GM18508 (cell line): ENCODE results near the gene SLC25A42.
"Not testable (repeated sequence)": the region's sequence is repeated elsewhere in the genome, so short reads cannot be mapped to it uniquely, and the experiment has no call there.

ENCODE experiments used
- ATAC-seq: cut with Tn5 transposase; IDR thresholded peaks from one replicate; pipeline ENCODE4 v1.9.1; 2021; ENCODE audit warnings: moderate number of reproducible peaks; ENCODE audit not compliant: insufficient read depth, unreplicated experiment

The SLC25A42 gene

DNA sequence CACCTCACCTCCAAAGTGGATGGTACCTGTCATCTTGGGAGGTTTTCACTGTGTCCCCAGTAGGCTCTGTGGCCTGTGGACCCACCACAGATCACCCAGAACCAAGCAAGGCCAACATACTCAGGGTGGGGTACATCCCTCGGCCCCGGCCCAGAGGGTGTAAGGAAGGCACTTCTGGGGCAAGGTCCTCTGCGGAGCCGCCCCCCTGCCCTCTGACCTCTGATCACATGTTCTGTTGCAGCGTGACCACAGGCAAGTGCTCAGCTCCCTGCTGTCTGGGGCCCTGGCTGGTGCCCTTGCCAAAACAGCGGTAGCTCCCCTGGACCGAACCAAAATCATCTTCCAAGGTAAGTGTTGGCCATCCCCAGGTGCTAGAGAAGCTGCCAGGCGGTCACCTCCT lies 37.7 kb downstream of the SLC25A42 start:
- no peak for ATAC-seq

- ATAC-seq, result not testable (repeated sequence)
Measured at GRCh38 chr19:19102566-19102965, 38.8 kb downstream of the SLC25A42 start.

GRCh38 chr19:19103167-19103566 lies 39.4 kb downstream of the SLC25A42 start:
- ATAC-seq, result no peak

- no peak for ATAC-seq
Measured at GRCh38 chr19:19105365-19106055, 41.7 kb downstream of the SLC25A42 start.

- ATAC-seq, result no peak
Measured at GRCh38 chr19:19106056-19106551, 42.3 kb downstream of the SLC25A42 start.

- ATAC-seq, result not testable (repeated sequence)
Measured at GRCh38 chr19:19106938-19107337, 43.1 kb downstream of the SLC25A42 start.

DNA sequence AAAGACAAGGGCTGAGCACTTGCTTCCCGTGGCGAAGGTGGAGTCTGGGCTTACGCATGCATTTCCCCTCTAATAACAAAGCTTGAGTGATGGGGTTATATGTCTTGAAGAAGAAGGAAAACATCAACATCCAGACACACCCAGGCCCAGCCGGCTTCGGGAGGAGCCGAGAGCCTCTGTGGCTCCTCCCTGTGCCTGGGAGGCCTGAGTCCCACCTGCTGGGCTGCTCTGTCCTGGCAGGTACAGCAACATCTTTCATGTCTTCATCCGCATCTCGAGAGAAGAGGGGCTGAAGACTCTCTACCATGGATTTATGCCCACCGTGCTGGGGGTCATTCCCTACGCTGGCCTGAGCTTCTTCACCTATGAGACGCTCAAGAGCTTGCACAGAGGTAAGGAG lies 43.9 kb downstream of the SLC25A42 start:
- ATAC-seq, result no peak

DNA sequence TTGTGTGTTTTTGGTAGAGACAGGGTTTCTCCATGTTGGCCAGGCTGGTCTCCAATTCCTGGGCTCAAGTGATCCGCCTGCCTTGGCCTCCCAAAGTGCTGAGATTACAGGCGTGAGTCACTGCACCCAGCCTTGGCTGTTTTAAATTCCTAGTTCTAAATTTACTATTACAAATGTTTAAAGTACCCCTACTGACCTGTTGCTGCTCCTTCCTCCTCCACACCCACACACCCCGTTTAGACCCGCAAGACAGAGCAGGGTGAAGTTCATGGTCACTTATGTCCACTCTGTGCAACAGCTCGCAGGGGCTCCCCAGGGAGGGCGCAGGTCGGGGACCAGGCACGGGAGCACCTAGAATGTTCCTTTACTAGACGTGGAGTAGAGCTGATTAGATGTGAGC lies 45.8 kb downstream of the SLC25A42 start:
- ATAC-seq, result no peak

DNA sequence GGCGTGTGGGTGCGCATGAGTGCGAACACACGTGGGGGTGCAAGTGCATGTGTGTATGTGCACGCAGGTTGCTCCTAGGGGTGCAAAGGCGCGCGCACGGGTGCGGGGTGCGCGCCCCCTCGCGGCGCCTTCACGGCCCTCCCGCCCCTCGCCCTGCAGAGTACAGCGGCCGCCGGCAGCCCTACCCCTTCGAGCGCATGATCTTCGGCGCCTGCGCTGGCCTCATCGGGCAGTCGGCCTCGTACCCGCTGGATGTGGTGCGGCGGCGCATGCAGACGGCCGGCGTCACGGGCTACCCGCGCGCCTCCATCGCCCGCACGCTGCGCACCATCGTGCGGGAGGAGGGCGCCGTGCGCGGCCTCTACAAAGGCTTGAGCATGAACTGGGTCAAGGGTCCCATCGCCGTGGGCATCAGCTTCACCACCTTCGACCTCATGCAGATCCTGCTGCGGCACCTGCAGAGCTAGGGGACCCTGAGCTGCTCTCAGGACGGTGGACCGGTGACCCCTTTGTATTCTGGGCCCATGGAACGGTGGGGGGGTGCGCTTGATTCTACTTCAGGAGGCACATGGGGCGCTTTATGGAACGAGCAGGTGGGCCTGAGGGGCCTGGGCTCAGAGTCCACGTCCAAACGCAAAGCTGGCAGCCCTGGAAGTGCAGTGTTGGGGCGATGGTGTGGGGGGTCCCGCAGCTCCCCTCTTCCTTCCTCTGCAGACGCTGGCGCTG lies 46.8 kb downstream of the SLC25A42 start:
- no peak for ATAC-seq

DNA sequence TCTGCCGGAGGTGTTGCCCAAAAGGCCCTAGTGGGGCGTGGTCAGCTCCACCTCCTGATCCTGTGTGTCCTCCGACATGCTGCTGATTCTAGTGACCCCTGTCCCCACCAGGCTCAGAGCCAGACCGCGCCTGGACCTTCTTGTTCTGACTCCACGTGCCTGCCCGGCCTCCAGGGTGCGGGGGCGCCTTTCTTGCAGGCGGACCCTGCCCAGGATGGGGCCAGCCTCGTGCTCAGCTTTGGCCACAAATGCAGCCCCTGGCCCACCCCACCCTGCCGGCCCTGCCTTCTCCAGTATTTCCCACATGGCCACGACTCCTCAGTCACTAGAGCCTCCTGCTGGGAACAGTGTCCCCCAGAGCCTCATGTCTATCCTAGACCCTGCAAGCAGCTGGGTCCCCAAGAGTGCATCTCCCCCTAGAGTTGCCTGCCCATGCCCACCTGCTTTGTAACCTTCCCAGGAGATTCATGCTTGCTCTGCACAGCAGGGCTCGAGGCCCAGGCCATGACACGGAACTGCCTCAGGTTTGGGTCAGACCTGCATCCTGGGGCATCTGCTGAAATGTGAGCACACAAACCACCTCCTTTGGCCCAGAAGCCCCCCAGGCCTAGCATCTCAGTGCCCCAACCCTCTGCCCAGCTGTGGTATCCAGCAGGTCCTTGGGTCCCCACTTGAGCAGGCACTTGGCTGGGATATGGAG lies 47.5 kb downstream of the SLC25A42 start:
- no peak for ATAC-seq

GRCh38 chr19:19111967-19112580 lies 48.3 kb downstream of the SLC25A42 start:
- ATAC-seq, result no peak

- no peak for ATAC-seq
Measured at GRCh38 chr19:19113040-19113626, 49.3 kb downstream of the SLC25A42 start.

GRCh38 chr19:19115954-19116353 lies 52.2 kb downstream of the SLC25A42 start:
- no peak for ATAC-seq

GRCh38 chr19:19119325-19120237 lies 55.8 kb downstream of the SLC25A42 start:
- ATAC-seq, result no peak

DNA sequence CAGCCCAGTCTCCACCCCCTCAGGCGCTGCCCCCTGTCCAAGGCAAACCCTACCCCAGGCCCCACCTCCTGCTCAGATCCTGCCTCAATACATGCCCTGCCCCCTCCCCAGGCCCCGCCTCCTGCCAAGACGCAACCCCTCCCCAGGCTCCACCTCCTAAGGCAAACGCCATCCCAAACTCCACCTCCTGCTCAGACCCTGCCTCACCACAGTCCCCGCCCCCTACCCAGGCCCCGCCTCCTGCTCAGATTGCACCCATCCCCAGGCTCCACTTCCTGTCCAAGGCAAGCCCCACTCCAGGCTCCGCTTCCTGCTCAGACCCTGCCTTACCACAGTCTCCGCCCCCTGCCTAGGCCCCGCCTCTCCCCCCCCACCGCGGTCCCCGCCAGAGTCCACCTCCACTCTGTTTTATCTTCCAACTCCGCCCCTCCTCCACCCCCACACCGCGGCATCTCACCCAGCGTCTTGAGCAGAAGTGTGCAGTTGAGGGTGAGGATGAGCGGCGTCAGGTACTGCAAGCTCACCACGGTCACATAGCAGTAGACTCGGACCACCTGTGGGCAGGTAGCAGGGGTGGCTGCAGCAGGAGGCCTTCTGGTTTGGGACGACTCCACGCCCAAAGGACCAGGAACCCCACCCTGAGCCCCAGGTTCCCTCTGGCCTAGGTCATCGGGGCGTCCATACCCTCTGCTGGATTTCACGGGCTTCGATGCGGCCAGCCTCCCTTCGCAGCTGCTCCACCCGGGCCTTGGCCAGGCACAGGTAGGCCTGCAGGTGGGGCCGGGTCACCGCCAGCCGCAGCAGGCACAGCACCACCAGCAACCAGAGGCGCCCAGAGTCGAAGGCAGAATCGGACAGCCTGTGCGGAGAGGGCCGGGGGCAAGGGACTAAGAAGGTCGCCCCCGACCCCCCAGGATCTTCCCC lies 56.8 kb downstream of the SLC25A42 start:
- ATAC-seq, result no peak

- ATAC-seq, result no peak
Measured at GRCh38 chr19:19121371-19121770, 57.6 kb downstream of the SLC25A42 start.

DNA sequence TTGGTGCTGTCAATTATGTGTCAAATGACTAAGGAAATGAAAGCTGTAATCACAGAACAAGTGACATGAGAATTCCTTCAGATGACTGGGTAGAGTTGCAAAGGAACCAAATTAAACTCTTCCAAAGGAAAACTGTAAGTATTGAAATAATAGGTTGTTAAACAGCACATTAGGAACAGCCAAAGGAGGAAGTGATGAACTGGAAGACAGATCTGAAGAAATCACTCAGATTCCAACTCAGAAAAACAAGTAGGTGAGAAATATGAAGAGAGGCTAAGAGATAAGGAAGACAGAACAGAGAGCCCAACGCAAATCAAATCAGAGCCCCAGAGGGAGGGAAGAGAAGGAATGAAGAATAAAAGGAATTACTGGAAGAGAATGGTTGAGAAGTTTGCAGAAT lies 59.1 kb downstream of the SLC25A42 start:
- no peak for ATAC-seq

DNA sequence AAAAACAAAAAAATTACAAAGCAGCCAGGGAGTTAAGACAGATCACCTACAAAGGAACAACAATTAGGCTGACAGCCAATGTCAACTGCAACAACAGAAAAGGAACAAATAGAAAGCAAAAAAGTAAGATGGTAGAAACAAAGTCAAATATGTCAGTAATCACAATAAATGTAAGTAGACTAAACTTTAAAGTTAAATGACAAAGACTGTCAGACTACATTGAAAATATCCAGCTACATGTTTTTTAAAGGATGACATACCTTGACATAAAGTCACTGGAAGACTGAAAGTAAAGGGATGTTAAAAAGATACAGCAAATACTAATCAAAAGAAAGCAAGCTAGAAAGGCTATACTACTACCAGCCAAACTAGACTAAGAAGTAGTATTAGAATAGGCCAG lies 59.6 kb downstream of the SLC25A42 start:
- no peak for ATAC-seq
